ENCODE results near the gene EIF4G2. TPM values are rescaled to one million over a fixed set of nuclear protein-coding genes. Genes with fewer than 3 reads are reported as not detected.

The EIF4G2 gene
- total and polyA plus RNA-seq, 2 donors from 2014 or later, result 238 to 716 TPM

- intact Hi-C loops (cut with DNase I), result loop anchor here (10.0 kb wide), 1 partner anchor 49 kb away; the partner anchor contains the start of gene ZBED5
- Histone ChIP-seq H3K9me3 (ENCODE audit: control insufficient read depth in 2 of 3, insufficient read depth in 1 of 3, low read length in 3 of 3) (no peaks in the 10 kb centered on the region), H3K9ac (ENCODE audit: low read length in 3 of 3) (no peak overlapping the region), H3K4me3 (ENCODE audit: low read length in 3 of 3) (peak overlapping the region in 1 of 3 donors; percentile 21), H3K36me3 (ENCODE audit: control insufficient read depth in 2 of 3, insufficient read depth in 3 of 3, low read length in 3 of 3) (peaks cover 44 to 62% (median 51%) of the 10 kb centered on the region in 3 donors), H3K4me1 (ENCODE audit: control insufficient read depth in 2 of 3, insufficient read depth in 2 of 3, low read depth in 1 of 3, low read length in 3 of 3) (peaks cover 0 to 14% (median 11%) of the 10 kb centered on the region in 3 donors), H3K27me3 (ENCODE audit: control insufficient read depth, insufficient read depth, low read length) (no peaks in the 10 kb centered on the region), H3K27ac (ENCODE audit: low read depth in 2 of 2, low read length in 2 of 2) (no peak overlapping the region)
- no peak for DNase-seq
- no peak for TF ChIP-seq CTCF (IDR thresholded peaks at IDR 0.05; ENCODE audit: borderline replicate concordance, extremely low read depth, insufficient read depth)
- FAIRE-seq, result no peak
These were observed 3.0 kb downstream of the EIF4G2 start for GRCh38 chr11:10805741-10806140.

- H3K9ac ChIP-seq (ENCODE audit: low read length in 3 of 3), result no peak overlapping the region
- H3K4me3 ChIP-seq (ENCODE audit: low read length in 3 of 3), result no peak overlapping the region
- peaks cover 61 to 82% (median 72%) of the 10 kb centered on the region in 3 donors for H3K36me3 ChIP-seq (ENCODE audit: control insufficient read depth in 2 of 3, insufficient read depth in 3 of 3, low read length in 3 of 3)
- peaks cover 0 to 14% (median 11%) of the 10 kb centered on the region in 3 donors for H3K4me1 ChIP-seq (ENCODE audit: control insufficient read depth in 2 of 3, insufficient read depth in 2 of 3, low read depth in 1 of 3, low read length in 3 of 3)
- no peak overlapping the region for H3K27ac ChIP-seq (ENCODE audit: low read depth in 2 of 2, low read length in 2 of 2)
- DNase-seq (no peak), FAIRE-seq (no peak)
- intact Hi-C loops (cut with DNase I), result loop anchor here (10.0 kb wide), 1 partner anchor 51 kb away; the partner anchor contains the start of gene ZBED5
- TF ChIP-seq CTCF (IDR thresholded peaks at IDR 0.05; ENCODE audit: borderline replicate concordance, extremely low read depth, insufficient read depth), result no peak
- no peaks in the 10 kb centered on the region for H3K9me3 ChIP-seq (ENCODE audit: control insufficient read depth in 2 of 3, insufficient read depth in 1 of 3, low read length in 3 of 3)
- H3K27me3 ChIP-seq (ENCODE audit: control insufficient read depth, insufficient read depth, low read length), result no peaks in the 10 kb centered on the region
These were observed 5.0 kb downstream of the EIF4G2 start for GRCh38 chr11:10803676-10804075.

- TF ChIP-seq CTCF (IDR thresholded peaks at IDR 0.05; ENCODE audit: borderline replicate concordance, extremely low read depth, insufficient read depth), result no peak
- no peak for DNase-seq
- FAIRE-seq, result no peak
- Histone ChIP-seq H3K9ac (ENCODE audit: low read length in 3 of 3) (no peak overlapping the region), H3K27ac (ENCODE audit: low read depth in 2 of 2, low read length in 2 of 2) (no peak overlapping the region), H3K36me3 (ENCODE audit: control insufficient read depth in 2 of 3, insufficient read depth in 3 of 3, low read length in 3 of 3) (peaks cover 55 to 93% (median 78%) of the 10 kb centered on the region in 3 donors), H3K4me1 (ENCODE audit: control insufficient read depth in 2 of 3, insufficient read depth in 2 of 3, low read depth in 1 of 3, low read length in 3 of 3) (no peaks in the 10 kb centered on the region), H3K27me3 (ENCODE audit: control insufficient read depth, insufficient read depth, low read length) (no peaks in the 10 kb centered on the region), H3K9me3 (ENCODE audit: control insufficient read depth in 2 of 3, insufficient read depth in 1 of 3, low read length in 3 of 3) (no peaks in the 10 kb centered on the region), H3K4me3 (ENCODE audit: low read length in 3 of 3) (no peak overlapping the region)
- intact Hi-C loops (cut with DNase I), result loop anchor here (10.0 kb wide), 1 partner anchor 55 kb away; the partner anchor contains the start of gene ZBED5
These were observed 8.4 kb downstream of the EIF4G2 start for GRCh38 chr11:10800292-10800691.

Data from kidney (tissue), 14 donors.